Fibroblast of pulmonary artery (primary cell): ENCODE measurements around the gene CNOT8.

ENCODE experiments used
- DNase-seq: peaks from one replicate; pipeline ENCODE4 v3.0.0-alpha.2; 2010; ENCODE audit warnings: low read depth
- H3K4me3 ChIP-seq: replicated peaks from 2 replicates; pipeline ENCODE4 v1.5.1; 2011; ENCODE audit warnings: low read depth, mild to moderate bottlenecking, control low read depth, low read length, moderate library complexity
- TF ChIP-seq, protein P1 (sequence below): IDR thresholded peaks from 2 replicates; pipeline ENCODE4 v1.5.1; 2011; ENCODE audit warnings: mild to moderate bottlenecking, control low read depth, low read length, inconsistent platforms; ENCODE audit errors: missing control alignments

Gene CNOT8

GRCh38 chr5:154895606-154896561, 37.5 kb downstream of the CNOT8 start:
- no peak overlapping the region for H3K4me3 ChIP-seq
- TF ChIP-seq, protein P1, sequence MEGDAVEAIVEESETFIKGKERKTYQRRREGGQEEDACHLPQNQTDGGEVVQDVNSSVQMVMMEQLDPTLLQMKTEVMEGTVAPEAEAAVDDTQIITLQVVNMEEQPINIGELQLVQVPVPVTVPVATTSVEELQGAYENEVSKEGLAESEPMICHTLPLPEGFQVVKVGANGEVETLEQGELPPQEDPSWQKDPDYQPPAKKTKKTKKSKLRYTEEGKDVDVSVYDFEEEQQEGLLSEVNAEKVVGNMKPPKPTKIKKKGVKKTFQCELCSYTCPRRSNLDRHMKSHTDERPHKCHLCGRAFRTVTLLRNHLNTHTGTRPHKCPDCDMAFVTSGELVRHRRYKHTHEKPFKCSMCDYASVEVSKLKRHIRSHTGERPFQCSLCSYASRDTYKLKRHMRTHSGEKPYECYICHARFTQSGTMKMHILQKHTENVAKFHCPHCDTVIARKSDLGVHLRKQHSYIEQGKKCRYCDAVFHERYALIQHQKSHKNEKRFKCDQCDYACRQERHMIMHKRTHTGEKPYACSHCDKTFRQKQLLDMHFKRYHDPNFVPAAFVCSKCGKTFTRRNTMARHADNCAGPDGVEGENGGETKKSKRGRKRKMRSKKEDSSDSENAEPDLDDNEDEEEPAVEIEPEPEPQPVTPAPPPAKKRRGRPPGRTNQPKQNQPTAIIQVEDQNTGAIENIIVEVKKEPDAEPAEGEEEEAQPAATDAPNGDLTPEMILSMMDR: no peak
- DNase-seq: no peak

DNA sequence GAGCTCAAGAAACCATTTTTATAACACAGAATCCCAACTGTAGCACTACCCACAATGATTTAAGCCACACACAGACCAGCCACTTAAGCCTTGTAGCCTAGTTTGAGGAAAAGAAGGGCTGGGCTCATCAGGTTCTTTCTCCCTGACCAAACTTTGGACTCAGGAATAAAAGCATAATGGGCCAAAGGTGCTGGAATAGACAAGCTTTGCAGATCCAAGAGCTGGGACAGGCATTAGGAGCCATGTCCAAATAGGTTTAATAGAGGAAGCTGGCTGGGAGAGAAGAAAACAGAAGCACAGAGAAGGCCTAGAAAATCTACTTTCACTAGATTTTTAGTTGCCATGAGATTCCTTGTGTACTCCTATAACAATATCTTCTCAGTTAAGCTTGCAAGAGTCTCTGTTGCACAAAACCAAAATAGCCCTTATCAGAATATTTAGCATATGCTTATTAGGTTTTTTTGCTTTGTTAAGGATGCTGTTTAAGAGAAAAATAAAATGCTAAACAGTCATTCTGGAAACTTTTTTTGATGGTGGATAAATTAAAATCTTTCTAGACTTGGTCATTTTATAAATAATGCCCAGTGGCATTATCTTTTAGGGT, 38.2 kb downstream of the CNOT8 start:
- no peak for DNase-seq
- TF ChIP-seq, protein P1: no peak
- H3K4me3 ChIP-seq: no peak overlapping the region

DNA sequence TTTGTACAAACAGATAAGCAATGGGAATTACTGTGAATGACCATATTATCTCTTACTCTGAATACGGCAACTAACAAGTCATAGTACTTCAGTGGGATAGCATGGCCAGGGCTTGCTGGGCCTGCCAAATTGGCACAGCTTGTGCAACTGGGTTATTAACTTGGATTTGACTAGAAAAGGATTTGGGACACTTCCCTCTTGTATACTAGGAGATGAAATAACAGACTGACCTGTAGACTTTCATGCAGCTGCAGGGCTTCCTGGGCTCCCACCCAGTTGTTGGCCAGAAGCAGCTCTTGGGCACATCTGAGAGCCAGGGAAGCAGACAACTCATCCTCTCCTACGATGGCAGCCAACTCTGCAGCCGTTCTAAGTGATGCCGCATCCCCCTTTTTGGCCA, 39.8 kb downstream of the CNOT8 start:
- no peak for DNase-seq
- TF ChIP-seq, protein P1: no peak
- H3K4me3 ChIP-seq: no peak overlapping the region

GRCh38 chr5:154899151-154899816, 40.9 kb downstream of the CNOT8 start:
- no peak overlapping the region for H3K4me3 ChIP-seq
- no peak for DNase-seq
- TF ChIP-seq, protein P1: no peak

GRCh38 chr5:154900066-154900465, 41.6 kb downstream of the CNOT8 start:
- TF ChIP-seq, protein P1: no peak
- no peak for DNase-seq
- H3K4me3 ChIP-seq: no peak overlapping the region

GRCh38 chr5:154901276-154901675, 42.8 kb downstream of the CNOT8 start:
- TF ChIP-seq, protein P1: no peak
- DNase-seq: no peak
- no peak overlapping the region for H3K4me3 ChIP-seq
